HEK293 (cell line): ENCODE results near the gene CELF4.

Experiments
- CTCF ChIA-PET: fragments of 350-600 bp; formaldehyde crosslinking; extraction: SDS; loops from one replicate; lab custom pipeline; 2021; ENCODE audit warnings: antibody characterized with exemption; lab: Yijun Ruan, JAX
- POLR2A ChIA-PET: fragments of 300-600 bp; formaldehyde crosslinking; extraction: SDS; loops from one replicate; lab custom pipeline; 2020; ENCODE audit warnings: antibody characterized with exemption, inconsistent platforms; lab: Yijun Ruan, JAX
- H3K27ac ChIP-seq: fragments of 200-500 bp; sonication (Bioruptor generic); 2 replicates; pipeline ENCODE4 v1.5.1; 2014; ENCODE audit warnings: low read depth, low read length, control low read depth, inconsistent platforms; ENCODE audit errors: extremely low read depth
- H3K36me3 ChIP-seq, 2 experiments: fragments of 200-500 bp in 1 of 2; sonication (Bioruptor generic) in 1 of 2; 1 replicate in 1 of 2; 2 replicates in 1 of 2; pipeline ENCODE4 v1.5.1; 2014 to 2017; ENCODE audit warnings: inconsistent platforms in 2 of 2, low read length in 2 of 2; ENCODE audit not compliant: control insufficient read depth in 2 of 2, insufficient read depth in 1 of 2
- H3K4me1 ChIP-seq: fragments of 200-500 bp; sonication (Bioruptor generic); 2 replicates; pipeline ENCODE4 v1.5.1; 2014; ENCODE audit warnings: mild to moderate bottlenecking, low read length, inconsistent platforms; ENCODE audit not compliant: control insufficient read depth, insufficient read depth
- H3K4me3 ChIP-seq: 2 replicates; pipeline ENCODE4 v1.5.1; 2011; ENCODE audit warnings: low read depth, mild to moderate bottlenecking, control low read depth, low read length, moderate library complexity
- H3K9me3 ChIP-seq: fragments of 200-500 bp; sonication (Bioruptor generic); 2 replicates; pipeline ENCODE4 v1.5.1; 2014; ENCODE audit warnings: low read depth, low read length, inconsistent platforms; ENCODE audit not compliant: control insufficient read depth, insufficient read depth
- HOXC10 ChIP-seq: sonication (generic); formaldehyde crosslinking; IDR thresholded peaks from 2 replicates; pipeline ENCODE4 v1.8.1; 2023; ENCODE audit warnings: mild to moderate bottlenecking, missing genetic modification reagents
- SALL2 ChIP-seq: fragments of 450-650 bp; formaldehyde crosslinking; IDR thresholded peaks from 2 replicates; pipeline ENCODE4 v1.5.0; 2017; ENCODE audit warnings: missing biosample characterization, mild to moderate bottlenecking, missing genetic modification characterization, borderline replicate concordance
- TRIM28 ChIP-seq: IDR thresholded peaks from 2 replicates; pipeline ENCODE4 v1.6.1; 2011; ENCODE audit warnings: low read length, control low read depth, borderline replicate concordance
- ZBTB17 ChIP-seq: fragments of 450-650 bp; formaldehyde crosslinking; IDR thresholded peaks from 2 replicates; pipeline ENCODE4 v1.5.1; 2016; ENCODE audit warnings: missing biosample characterization, missing genetic modification characterization
- ZBTB20 ChIP-seq: fragments of 450-650 bp; formaldehyde crosslinking; IDR thresholded peaks from 2 replicates; pipeline ENCODE4 v1.5.1; 2016; ENCODE audit warnings: missing biosample characterization, missing genetic modification characterization
- ZIC2 ChIP-seq: fragments of 450-650 bp; formaldehyde crosslinking; IDR thresholded peaks from 2 replicates; pipeline ENCODE4 v1.5.1; 2016; ENCODE audit warnings: missing biosample characterization, missing genetic modification characterization
- ZNF112 ChIP-seq: fragments of 450-650 bp; formaldehyde crosslinking; IDR thresholded peaks from 2 replicates; pipeline ENCODE4 v1.5.0; 2017; ENCODE audit warnings: missing biosample characterization, missing genetic modification characterization
- ZNF221 ChIP-seq: fragments of 450-650 bp; formaldehyde crosslinking; IDR thresholded peaks from 2 replicates; pipeline ENCODE4 v1.5.1; 2017; ENCODE audit warnings: missing biosample characterization, missing genetic modification characterization, borderline replicate concordance
- ZNF274 ChIP-seq, 2 experiments: fragments of 200-500 bp in 1 of 2; fragments of 450-650 bp in 1 of 2; sonication (Bioruptor generic) in 1 of 2; formaldehyde crosslinking in 1 of 2; IDR thresholded peaks; 2 replicates each; pipeline versions ENCODE4 v1.5.1 to v1.6.1; 2014 to 2016; ENCODE audit warnings: borderline replicate concordance in 1 of 2, inconsistent platforms in 1 of 2, low read length in 1 of 2, missing biosample characterization in 1 of 2, missing genetic modification characterization in 1 of 2
- ZNF391 ChIP-seq: fragments of 450-650 bp; formaldehyde crosslinking; IDR thresholded peaks from 2 replicates; pipeline ENCODE4 v1.5.1; 2016; ENCODE audit warnings: low read depth, missing biosample characterization, missing genetic modification characterization, borderline replicate concordance
- ZNF423 ChIP-seq: fragments of 450-650 bp; formaldehyde crosslinking; IDR thresholded peaks from 2 replicates; pipeline ENCODE4 v1.5.1; 2016; ENCODE audit warnings: missing biosample characterization, missing genetic modification characterization
- ZNF768 ChIP-seq: fragments of 450-650 bp; formaldehyde crosslinking; IDR thresholded peaks from 2 replicates; pipeline ENCODE4 v1.5.1; 2018; ENCODE audit warnings: missing biosample characterization, mild to moderate bottlenecking, missing genetic modification characterization
- ZNF776 ChIP-seq: fragments of 450-650 bp; formaldehyde crosslinking; IDR thresholded peaks from 2 replicates; pipeline ENCODE4 v1.5.0; 2017; ENCODE audit warnings: missing biosample characterization, missing genetic modification characterization, borderline replicate concordance
- TF ChIP-seq, protein P1 (sequence below): fragments of 450-650 bp; formaldehyde crosslinking; IDR thresholded peaks from 2 replicates; pipeline ENCODE4 v1.5.1; 2016; ENCODE audit warnings: missing biosample characterization, missing genetic modification characterization
- TF ChIP-seq, protein P2 (sequence below): fragments of 450-650 bp; formaldehyde crosslinking; IDR thresholded peaks from 2 replicates; pipeline ENCODE4 v1.5.1; 2016; ENCODE audit warnings: missing biosample characterization, missing genetic modification characterization
- TF ChIP-seq, protein P3 (sequence below): fragments of 450-650 bp; formaldehyde crosslinking; IDR thresholded peaks from 2 replicates; pipeline ENCODE4 v1.5.1; 2016; ENCODE audit warnings: missing biosample characterization, missing genetic modification characterization

Gene CELF4

DNA sequence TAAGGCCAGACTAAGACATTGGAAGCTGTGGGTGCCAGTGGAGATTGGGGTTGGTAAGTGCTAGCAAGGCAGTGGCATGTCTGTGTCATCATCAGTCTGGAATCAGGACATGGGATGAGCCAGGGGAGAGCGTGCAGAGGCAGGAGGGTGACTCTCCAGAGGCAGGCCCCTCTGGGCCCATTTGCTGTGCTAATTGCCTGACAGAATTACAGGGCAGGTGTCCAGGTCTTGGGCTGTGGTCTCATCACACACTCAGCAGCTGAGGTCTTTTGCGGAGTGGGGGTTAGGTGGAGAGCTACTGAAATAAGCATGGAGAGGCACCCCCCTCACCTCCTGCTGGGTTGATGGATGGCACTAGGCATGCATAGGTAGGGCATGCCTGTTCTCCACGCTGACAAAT is 57.4 kb downstream of the CELF4 start:
- ChIA-PET CTCF (interaction anchor here (0.6 to 1.1 kb wide), 4 partner anchors 24 to 186 kb away, joined by 3 to 4 read pairs (median 3); no protein-coding TSS in a partner anchor), POLR2A (no interaction called here)
- no peaks in the 10 kb centered on the region for H3K36me3 ChIP-seq
- TF ChIP-seq ZIC2 (tag by site-specific recombination) (no peak), HOXC10 (no peak), ZNF768 (no peak), ZNF221 (tag by site-specific recombination) (no peak), ZNF391 (tag by site-specific recombination) (no peak)
- TF ChIP-seq, protein P1, sequence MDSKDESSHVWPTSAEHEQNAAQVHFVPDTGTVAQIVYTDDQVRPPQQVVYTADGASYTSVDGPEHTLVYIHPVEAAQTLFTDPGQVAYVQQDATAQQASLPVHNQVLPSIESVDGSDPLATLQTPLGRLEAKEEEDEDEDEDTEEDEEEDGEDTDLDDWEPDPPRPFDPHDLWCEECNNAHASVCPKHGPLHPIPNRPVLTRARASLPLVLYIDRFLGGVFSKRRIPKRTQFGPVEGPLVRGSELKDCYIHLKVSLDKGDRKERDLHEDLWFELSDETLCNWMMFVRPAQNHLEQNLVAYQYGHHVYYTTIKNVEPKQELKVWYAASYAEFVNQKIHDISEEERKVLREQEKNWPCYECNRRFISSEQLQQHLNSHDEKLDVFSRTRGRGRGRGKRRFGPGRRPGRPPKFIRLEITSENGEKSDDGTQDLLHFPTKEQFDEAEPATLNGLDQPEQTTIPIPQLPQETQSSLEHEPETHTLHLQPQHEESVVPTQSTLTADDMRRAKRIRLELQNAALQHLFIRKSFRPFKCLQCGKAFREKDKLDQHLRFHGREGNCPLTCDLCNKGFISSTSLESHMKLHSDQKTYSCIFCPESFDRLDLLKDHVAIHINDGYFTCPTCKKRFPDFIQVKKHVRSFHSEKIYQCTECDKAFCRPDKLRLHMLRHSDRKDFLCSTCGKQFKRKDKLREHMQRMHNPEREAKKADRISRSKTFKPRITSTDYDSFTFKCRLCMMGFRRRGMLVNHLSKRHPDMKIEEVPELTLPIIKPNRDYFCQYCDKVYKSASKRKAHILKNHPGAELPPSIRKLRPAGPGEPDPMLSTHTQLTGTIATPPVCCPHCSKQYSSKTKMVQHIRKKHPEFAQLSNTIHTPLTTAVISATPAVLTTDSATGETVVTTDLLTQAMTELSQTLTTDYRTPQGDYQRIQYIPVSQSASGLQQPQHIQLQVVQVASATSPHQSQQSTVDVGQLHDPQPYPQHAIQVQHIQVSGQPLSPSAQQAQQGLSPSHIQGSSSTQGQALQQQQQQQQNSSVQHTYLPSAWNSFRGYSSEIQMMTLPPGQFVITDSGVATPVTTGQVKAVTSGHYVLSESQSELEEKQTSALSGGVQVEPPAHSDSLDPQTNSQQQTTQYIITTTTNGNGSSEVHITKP (tag by site-specific recombination) = no peak
- no peaks in the 10 kb centered on the region for H3K4me1 ChIP-seq
- no peaks in the 10 kb centered on the region for H3K9me3 ChIP-seq
- H3K27ac ChIP-seq = no peak overlapping the region
- H3K4me3 ChIP-seq = no peak overlapping the region

DNA sequence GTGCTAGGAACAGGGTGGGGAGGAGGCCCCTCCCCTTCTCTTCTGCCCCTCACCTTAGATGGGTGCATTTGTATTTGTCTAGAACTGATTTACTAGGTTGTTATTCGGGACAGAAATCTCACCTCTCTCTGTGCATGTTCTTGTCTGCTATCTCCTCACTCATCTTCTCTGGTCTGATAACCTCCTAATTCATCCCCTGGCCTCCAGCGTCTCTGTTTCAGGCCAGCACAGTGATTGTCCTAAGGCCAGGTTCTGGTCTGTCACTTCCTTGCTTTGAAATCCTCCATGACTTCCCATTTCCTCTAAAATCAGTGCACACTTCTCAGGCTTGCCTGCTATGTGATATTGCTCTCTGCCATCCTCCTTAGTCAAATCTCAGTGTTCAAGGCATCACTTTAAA is 58.4 kb downstream of the CELF4 start:
- ChIA-PET POLR2A (no interaction called here), CTCF (no interaction called here)
- H3K27ac ChIP-seq = no peak overlapping the region
- no peaks in the 10 kb centered on the region for H3K4me1 ChIP-seq
- H3K9me3 ChIP-seq = no peaks in the 10 kb centered on the region
- TF ChIP-seq, protein P2, sequence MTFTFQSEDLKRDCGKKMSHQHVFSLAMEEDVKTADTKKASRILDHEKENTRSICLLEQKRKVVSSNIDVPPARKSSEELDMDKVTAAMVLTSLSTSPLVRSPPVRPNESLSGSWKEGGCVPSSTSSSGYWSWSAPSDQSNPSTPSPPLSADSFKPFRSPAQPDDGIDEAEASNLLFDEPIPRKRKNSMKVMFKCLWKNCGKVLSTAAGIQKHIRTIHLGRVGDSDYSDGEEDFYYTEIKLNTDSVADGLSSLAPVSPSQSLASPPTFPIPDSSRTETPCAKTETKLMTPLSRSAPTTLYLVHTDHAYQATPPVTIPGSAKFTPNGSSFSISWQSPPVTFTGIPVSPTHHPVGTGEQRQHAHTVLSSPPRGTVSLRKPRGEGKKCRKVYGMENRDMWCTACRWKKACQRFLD (tag by site-specific recombination) = no peak
- TF ChIP-seq, protein P3, sequence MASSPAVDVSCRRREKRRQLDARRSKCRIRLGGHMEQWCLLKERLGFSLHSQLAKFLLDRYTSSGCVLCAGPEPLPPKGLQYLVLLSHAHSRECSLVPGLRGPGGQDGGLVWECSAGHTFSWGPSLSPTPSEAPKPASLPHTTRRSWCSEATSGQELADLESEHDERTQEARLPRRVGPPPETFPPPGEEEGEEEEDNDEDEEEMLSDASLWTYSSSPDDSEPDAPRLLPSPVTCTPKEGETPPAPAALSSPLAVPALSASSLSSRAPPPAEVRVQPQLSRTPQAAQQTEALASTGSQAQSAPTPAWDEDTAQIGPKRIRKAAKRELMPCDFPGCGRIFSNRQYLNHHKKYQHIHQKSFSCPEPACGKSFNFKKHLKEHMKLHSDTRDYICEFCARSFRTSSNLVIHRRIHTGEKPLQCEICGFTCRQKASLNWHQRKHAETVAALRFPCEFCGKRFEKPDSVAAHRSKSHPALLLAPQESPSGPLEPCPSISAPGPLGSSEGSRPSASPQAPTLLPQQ = no peak
- TF ChIP-seq ZBTB17 (0 out of 2 replicates have a peak, but pooled peaks have one; percentile 34), TRIM28 (no peak), ZNF423 (tag by site-specific recombination) (no peak), ZIC2 (tag by site-specific recombination) (no peak), ZBTB20 (tag by site-specific recombination) (no peak)
- no peak overlapping the region for H3K4me3 ChIP-seq
- H3K36me3 ChIP-seq = no peaks in the 10 kb centered on the region

DNA sequence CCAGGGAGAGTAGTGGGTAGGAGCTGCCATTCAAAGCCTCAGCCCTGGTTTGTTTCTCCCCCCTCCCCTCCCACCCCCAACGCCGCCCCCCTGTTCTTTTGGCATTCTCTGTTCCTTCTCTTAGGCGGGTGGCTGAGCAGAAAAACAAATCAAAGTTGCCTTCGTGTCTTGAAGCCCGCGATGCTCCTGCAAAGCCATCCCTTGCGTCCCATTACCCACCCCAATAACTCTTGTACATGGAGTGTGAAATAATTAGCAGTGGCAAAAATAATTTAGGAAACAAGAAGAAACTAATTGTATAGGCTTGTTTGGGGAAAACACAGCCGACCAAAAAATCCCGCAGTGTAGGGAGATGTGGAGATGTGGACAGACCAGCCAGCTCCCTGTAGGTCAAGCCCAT is 59.6 kb downstream of the CELF4 start:
- TF ChIP-seq ZNF776 (tag by site-specific recombination) (no peak), SALL2 (tag by site-specific recombination) (no peak), ZNF274 (IDR thresholded peaks at IDR 0.05; ENCODE audit: low read length) (no peak), ZNF274 (tag by site-specific recombination; IDR thresholded peaks at IDR 0.05; ENCODE audit: borderline replicate concordance) (no peak), ZNF112 (tag by site-specific recombination) (no peak)
- POLR2A ChIA-PET = no interaction called here
- Histone ChIP-seq H3K9me3 (no peaks in the 10 kb centered on the region), H3K27ac (no peak overlapping the region), H3K4me3 (no peak overlapping the region), H3K4me1 (no peaks in the 10 kb centered on the region), H3K36me3 (no peaks in the 10 kb centered on the region)
- CTCF ChIA-PET = no interaction called here
